Activated CD4-positive, alpha-beta T cell treated with anti-CD3 and anti-CD28 coated beads for 36 hours (primary cell): Measurements from ENCODE around the gene TMEM178B. TPM values are rescaled to one million over a fixed set of nuclear protein-coding genes. Genes with fewer than 3 reads are reported as not detected.

Source experiments
- ATAC-seq: fragments of 200-7000 bp; cut with Tn5 transposase; one replicate; pipeline ENCODE4 v1.10.0; 2021; ENCODE audit warnings: mild to moderate bottlenecking, moderate library complexity
- CTCF ChIA-PET: fragments of 350-600 bp; sonication (Branson Sonifier 250); formaldehyde crosslinking; loops from one replicate; lab custom pipeline; 2021; ENCODE audit warnings: antibody characterized with exemption; lab: Charles Lee
- POLR2A ChIA-PET: fragments of 350-600 bp; sonication (Branson Sonifier 250); formaldehyde crosslinking; loops from one replicate; lab custom pipeline; 2021; ENCODE audit warnings: antibody characterized with exemption, inconsistent platforms; lab: Charles Lee
- DNase-seq: peaks from one replicate; pipeline ENCODE4 v3.0.0-alpha.2; 2020
- H3K27ac Mint-ChIP-seq: one replicate; pipeline ENCODE4 v1.8.0; 2021; ENCODE audit warnings: mixed read lengths
- H3K27me3 Mint-ChIP-seq: one replicate; pipeline ENCODE4 v1.8.0; 2021; ENCODE audit warnings: mixed read lengths
- H3K36me3 Mint-ChIP-seq: one replicate; pipeline ENCODE4 v1.8.0; 2021; ENCODE audit warnings: low read depth, mixed read lengths
- H3K4me1 Mint-ChIP-seq: one replicate; pipeline ENCODE4 v1.8.0; 2021; ENCODE audit warnings: mixed read lengths
- H3K4me3 Mint-ChIP-seq: one replicate; pipeline ENCODE4 v1.8.0; 2021; ENCODE audit warnings: mild to moderate bottlenecking, moderate library complexity, mixed read lengths
- H3K9me3 Mint-ChIP-seq: one replicate; pipeline ENCODE4 v1.8.0; 2021; ENCODE audit warnings: low read depth, mixed read lengths
- intact Hi-C, 2 experiments: fragments of 100-400 bp; cut with DNase I in 1 of 2; cut with micrococcal nuclease in 1 of 2; formaldehyde crosslinking; loops; one replicate each; pipeline versions ENCODE4 v1.14.2 to v1.15.1; 2022 to 2024; cut with DNase I, micrococcal nuclease
- total RNA-seq, 2 experiments: library from RNA; stranded (reverse); gene quantifications; one replicate each; pipeline ENCODE4 v1.2.3, GENCODE V29; 2021

Gene TMEM178B
- total RNA-seq, 2 experiments from 2014 or later, result 0.23 TPM

GRCh38 chr7:141511316-141511675 is 437.4 kb downstream of the TMEM178B start:
- H3K4me3 Mint-ChIP-seq, result no peak overlapping the region
- CTCF ChIA-PET, result no interaction called here
- no peak for DNase-seq

GRCh38 chr7:141511676-141512396 is 438.0 kb downstream of the TMEM178B start:
- no peak for ATAC-seq
- Mint-ChIP-seq H3K4me3 (peak overlapping the region; percentile 9), H3K9me3 (no peaks in the 10 kb centered on the region), H3K36me3 (no peaks in the 10 kb centered on the region), H3K4me1 (peaks cover 16% of the 10 kb centered on the region), H3K27ac (no peak overlapping the region), H3K27me3 (peaks cover 62% of the 10 kb centered on the region)
- DNase-seq, result peak; percentile 12
- intact Hi-C loops, result no loop called here
- POLR2A ChIA-PET, result no interaction called here
- CTCF ChIA-PET, result no interaction called here

More at GRCh38 chr7:141511316-141511675, 437.4 kb downstream of the TMEM178B start:
- Mint-ChIP-seq H3K9me3 (no peaks in the 10 kb centered on the region), H3K27me3 (peaks cover 63% of the 10 kb centered on the region), H3K4me1 (peaks cover 16% of the 10 kb centered on the region), H3K36me3 (no peaks in the 10 kb centered on the region), H3K27ac (no peak overlapping the region)
- ATAC-seq, result no peak
- POLR2A ChIA-PET, result no interaction called here
- intact Hi-C loops, result no loop called here

GRCh38 chr7:141512597-141512996 is 438.7 kb downstream of the TMEM178B start:
- DNase-seq, result no peak
- Mint-ChIP-seq H3K9me3 (no peaks in the 10 kb centered on the region), H3K36me3 (no peaks in the 10 kb centered on the region), H3K27ac (no peak overlapping the region), H3K4me3 (no peak overlapping the region), H3K4me1 (peaks cover 16% of the 10 kb centered on the region), H3K27me3 (peaks cover 66% of the 10 kb centered on the region)
- ChIA-PET POLR2A (no interaction called here), CTCF (no interaction called here)
- ATAC-seq, result peak; percentile 30
- intact Hi-C loops, result no loop called here

GRCh38 chr7:141513720-141514119 is 439.9 kb downstream of the TMEM178B start:
- H3K27ac Mint-ChIP-seq, result no peak overlapping the region
- ChIA-PET POLR2A (no interaction called here), CTCF (no interaction called here)
- peaks cover 16% of the 10 kb centered on the region for H3K4me1 Mint-ChIP-seq
- no peaks in the 10 kb centered on the region for H3K9me3 Mint-ChIP-seq
- DNase-seq (no peak), ATAC-seq (no peak)
- H3K27me3 Mint-ChIP-seq, result peaks cover 60% of the 10 kb centered on the region
- H3K4me3 Mint-ChIP-seq, result no peak overlapping the region
- no peaks in the 10 kb centered on the region for H3K36me3 Mint-ChIP-seq
- intact Hi-C loops, result no loop called here

GRCh38 chr7:141515941-141516340 is 442.1 kb downstream of the TMEM178B start:
- POLR2A ChIA-PET, result no interaction called here
- no peaks in the 10 kb centered on the region for H3K36me3 Mint-ChIP-seq
- H3K27me3 Mint-ChIP-seq, result peaks cover 48% of the 10 kb centered on the region

GRCh38 chr7:141519623-141520022 is 445.8 kb downstream of the TMEM178B start:
- Mint-ChIP-seq H3K4me3 (no peak overlapping the region), H3K4me1 (peaks cover 4% of the 10 kb centered on the region), H3K9me3 (no peaks in the 10 kb centered on the region), H3K27me3 (peaks cover 21% of the 10 kb centered on the region), H3K36me3 (no peaks in the 10 kb centered on the region), H3K27ac (no peak overlapping the region)
- POLR2A ChIA-PET, result no interaction called here
- CTCF ChIA-PET, result interaction anchor here (1.1 to 1.3 kb wide), 2 partner anchors 14 to 16 kb away, joined by 3 to 4 read pairs; no protein-coding TSS in a partner anchor
- DNase-seq, result no peak
- intact Hi-C loops, result no loop called here
- peak; percentile 30 for ATAC-seq

More at GRCh38 chr7:141515941-141516340, 442.1 kb downstream of the TMEM178B start:
- Mint-ChIP-seq H3K9me3 (no peaks in the 10 kb centered on the region), H3K4me1 (peaks cover 15% of the 10 kb centered on the region), H3K4me3 (no peak overlapping the region), H3K27ac (no peak overlapping the region)
- CTCF ChIA-PET, result interaction anchor here (0.7 to 1.4 kb wide), 2 partner anchors 18 to 474 kb away, joined by 3 to 6 read pairs; no protein-coding TSS in a partner anchor
- intact Hi-C loops, result no loop called here
- DNase-seq (no peak), ATAC-seq (no peak)

GRCh38 chr7:141522657-141523342 is 448.9 kb downstream of the TMEM178B start:
- Mint-ChIP-seq H3K27me3 (peaks cover 13% of the 10 kb centered on the region), H3K36me3 (no peaks in the 10 kb centered on the region), H3K27ac (no peak overlapping the region), H3K9me3 (no peaks in the 10 kb centered on the region), H3K4me1 (peaks cover 4% of the 10 kb centered on the region), H3K4me3 (no peak overlapping the region)
- ATAC-seq, result no peak
- POLR2A ChIA-PET, result no interaction called here
- CTCF ChIA-PET, result interaction anchor here (2.8 kb wide), 1 partner anchor 11 kb away, joined by 10 read pairs; no protein-coding TSS in a partner anchor
- DNase-seq, result no peak
- intact Hi-C loops, result no loop called here

- H3K36me3 Mint-ChIP-seq, result no peaks in the 10 kb centered on the region
- no peaks in the 10 kb centered on the region for H3K9me3 Mint-ChIP-seq
- DNase-seq, result no peak
- ChIA-PET CTCF (no interaction called here), POLR2A (no interaction called here)
- H3K4me1 Mint-ChIP-seq, result peaks cover 4% of the 10 kb centered on the region
- intact Hi-C loops, result no loop called here
- H3K27me3 Mint-ChIP-seq, result peaks cover 17% of the 10 kb centered on the region
- ATAC-seq, result no peak
- no peak overlapping the region for H3K27ac Mint-ChIP-seq
- H3K4me3 Mint-ChIP-seq, result no peak overlapping the region
Observed at GRCh38 chr7:141525973-141526514, 452.2 kb downstream of the TMEM178B start.

- peaks cover 20% of the 10 kb centered on the region for H3K27me3 Mint-ChIP-seq
- no peaks in the 10 kb centered on the region for H3K36me3 Mint-ChIP-seq
- intact Hi-C loops, result no loop called here
- ATAC-seq (no peak), DNase-seq (no peak)
- CTCF ChIA-PET, result no interaction called here
- no peak overlapping the region for H3K27ac Mint-ChIP-seq
- H3K9me3 Mint-ChIP-seq, result no peaks in the 10 kb centered on the region
- POLR2A ChIA-PET, result no interaction called here
- no peak overlapping the region for H3K4me3 Mint-ChIP-seq
- peaks cover 4% of the 10 kb centered on the region for H3K4me1 Mint-ChIP-seq
Observed at GRCh38 chr7:141527076-141527475, 453.2 kb downstream of the TMEM178B start.

GRCh38 chr7:141528399-141528798 is 454.5 kb downstream of the TMEM178B start:
- CTCF ChIA-PET, result interaction anchor here (0.6 kb wide), 1 partner anchor 28 kb away, joined by 3 read pairs; no protein-coding TSS in a partner anchor
- POLR2A ChIA-PET, result no interaction called here
- DNase-seq (no peak), ATAC-seq (no peak)
- H3K27me3 Mint-ChIP-seq, result peaks cover 22% of the 10 kb centered on the region
- H3K9me3 Mint-ChIP-seq, result no peaks in the 10 kb centered on the region
- no peak overlapping the region for H3K4me3 Mint-ChIP-seq
- H3K36me3 Mint-ChIP-seq, result no peaks in the 10 kb centered on the region
- no peak overlapping the region for H3K27ac Mint-ChIP-seq
- intact Hi-C loops, result no loop called here
- no peaks in the 10 kb centered on the region for H3K4me1 Mint-ChIP-seq
